Keratinocyte (primary cell): Measurements from ENCODE around the gene BMP7. TPM values are rescaled to one million over a fixed set of nuclear protein-coding genes. Genes with fewer than 3 reads are reported as not detected.

Experiments used
- DNase-seq: peaks from one replicate; pipeline ENCODE4 v3.0.0-alpha.2; 2011; ENCODE audit warnings: low read depth, missing footprints, low spot score
- FAIRE-seq: peaks from 2 replicates; lab custom pipeline; 2011; peaks lifted over from hg19 to GRCh38; lab: Jason Lieb, UNC
- H2AFZ ChIP-seq: 2 replicates; pipeline ENCODE4 v1.6.0; 2012; ENCODE audit warnings: low read length, control low read depth, inconsistent platforms; ENCODE audit not compliant: control insufficient read depth
- H3K27ac ChIP-seq: 2 replicates; pipeline ENCODE4 v1.5.1; 2011; ENCODE audit warnings: low read length; ENCODE audit not compliant: control insufficient read depth, insufficient read depth
- H3K27me3 ChIP-seq: 3 replicates; pipeline ENCODE4 v1.6.0; 2011; ENCODE audit warnings: low read length; ENCODE audit not compliant: control insufficient read depth, insufficient read depth; ENCODE audit errors: extremely low read depth
- H3K36me3 ChIP-seq, 2 experiments: 2 replicates in 1 of 2; 3 replicates in 1 of 2; pipeline ENCODE4 v1.5.1; 2011; ENCODE audit warnings: low read length in 2 of 2, mild to moderate bottlenecking in 1 of 2; ENCODE audit not compliant: control insufficient read depth in 2 of 2, insufficient read depth in 2 of 2; ENCODE audit errors: extremely low read depth in 1 of 2
- H3K4me1 ChIP-seq: 3 replicates; pipeline ENCODE4 v1.5.1; 2011; ENCODE audit warnings: low read length; ENCODE audit not compliant: control insufficient read depth, insufficient read depth; ENCODE audit errors: extremely low read depth
- H3K4me2 ChIP-seq: 3 replicates; pipeline ENCODE4 v1.6.0; 2011; ENCODE audit warnings: low read depth, low read length; ENCODE audit not compliant: control insufficient read depth, insufficient read depth; ENCODE audit errors: extremely low read depth
- H3K4me3 ChIP-seq, 3 experiments: fragments of 200-600 bp in 1 of 3; sonication (generic) in 1 of 3; 2 replicates in 2 of 3; 3 replicates in 1 of 3; pipeline ENCODE4 v1.5.1; 2011 to 2016; ENCODE audit warnings: low read length in 3 of 3, mild to moderate bottlenecking in 3 of 3, control low read depth in 2 of 3, inconsistent platforms in 1 of 3, low read depth in 1 of 3, mixed read lengths in 1 of 3, mixed run types in 1 of 3, moderate library complexity in 1 of 3; ENCODE audit not compliant: control insufficient read depth in 2 of 3, insufficient read depth in 2 of 3; ENCODE audit errors: extremely low read depth in 1 of 3
- H3K79me2 ChIP-seq: 2 replicates; pipeline ENCODE4 v1.6.0; 2012; ENCODE audit warnings: low read length; ENCODE audit not compliant: control insufficient read depth, insufficient read depth
- H3K9ac ChIP-seq: 3 replicates; pipeline ENCODE4 v1.6.0; 2011; ENCODE audit warnings: low read length; ENCODE audit not compliant: control insufficient read depth, insufficient read depth; ENCODE audit errors: extremely low read depth
- H3K9me1 ChIP-seq: 3 replicates; pipeline ENCODE4 v1.6.0; 2011; ENCODE audit warnings: low read length; ENCODE audit not compliant: control insufficient read depth, insufficient read depth; ENCODE audit errors: extremely low read depth
- H3K9me3 ChIP-seq: 2 replicates; pipeline ENCODE4 v1.5.1; 2012; ENCODE audit warnings: low read depth, low read length; ENCODE audit not compliant: control insufficient read depth
- H4K20me1 ChIP-seq: 3 replicates; pipeline ENCODE4 v1.6.0; 2011; ENCODE audit warnings: low read length; ENCODE audit not compliant: control insufficient read depth, insufficient read depth; ENCODE audit errors: extremely low read depth
- CTCF ChIP-seq, 3 experiments: IDR thresholded peaks in 1 of 3; conservative IDR thresholded peaks in 1 of 3; optimal IDR thresholded peaks in 1 of 3; 2 replicates in 2 of 3; 3 replicates in 1 of 3; pipeline versions ENCODE3 to v1.5.1; 2011; ENCODE audit warnings: low read length in 3 of 3, mild to moderate bottlenecking in 3 of 3, moderate library complexity in 2 of 3, control low read depth in 1 of 3, inconsistent platforms in 1 of 3; ENCODE audit not compliant: insufficient read depth in 2 of 3; ENCODE audit errors: extremely low read depth in 1 of 3
- EZH2 ChIP-seq: IDR thresholded peaks from one replicate; pipeline ENCODE4 v1.6.1; 2012; ENCODE audit warnings: inconsistent platforms, mild to moderate bottlenecking, low read length, moderate library complexity
- dilution Hi-C: fragments of 300-500 bp; cut with MboI; formaldehyde crosslinking; loops from one replicate; pipeline ENCODE4 v1.7.0; 2020; ENCODE audit warnings: low sequenced_read_pairs; ENCODE audit not compliant: extremely low pct_ligation_motif_present
- polyA plus RNA-seq, 5 experiments: library from polyadenylated mRNA; depleted of rRNA in 3 of 5; stranded (reverse) in 3 of 5; stranded (forward) in 1 of 5; unstranded in 1 of 5; fragments of >200 nt; gene quantifications; 1 replicate in 1 of 5; 2 replicates in 3 of 5; 3 replicates in 1 of 5; pipeline versions ENCODE4 v1.2.1 to v1.2.3, GENCODE V29; 2011 to 2012; ENCODE audit warnings: missing spikeins in 2 of 5, low read depth in 1 of 5, low replicate concordance in 1 of 5

BMP7 gene
- polyA plus RNA-seq, 1 donor (not counting 4 experiments of a cell fraction or from before 2014, with no cell fraction given) = 0.29 TPM

- Histone ChIP-seq H3K4me1 (no peaks in the 10 kb centered on the region), H3K9me3 (no peaks in the 10 kb centered on the region), H4K20me1 (no peaks in the 10 kb centered on the region), H3K79me2 (no peaks in the 10 kb centered on the region), H3K4me3 (no peak overlapping the region), H3K9me1 (no peaks in the 10 kb centered on the region), H3K36me3 (no peaks in the 10 kb centered on the region), H3K27ac (no peak overlapping the region), H3K27me3 (peaks cover 47% of the 10 kb centered on the region), H3K4me2 (no peak overlapping the region), H3K9ac (no peak overlapping the region), H2AFZ (no peak overlapping the region)
- no peak for TF ChIP-seq EZH2
- TF ChIP-seq CTCF (optimal IDR thresholded peaks at IDR 0.05 in 1 of 3, IDR thresholded peaks at IDR 0.05 in 1 of 3, conservative IDR thresholded peaks at IDR 0.05 in 1 of 3; ENCODE audit: extremely low read depth in 1 of 3, insufficient read depth in 2 of 3, low read length in 3 of 3) = no peak
- DNase-seq = no peak
- dilution Hi-C loops = no loop called here
- no peak for FAIRE-seq
Observed at GRCh38 chr20:57150559-57150958, 115.9 kb downstream of the BMP7 start.

GRCh38 chr20:57148263-57148662, 118.2 kb downstream of the BMP7 start:
- H3K27me3 ChIP-seq = peaks cover 38% of the 10 kb centered on the region
- no peak for DNase-seq
- no peak for FAIRE-seq

More at GRCh38 chr20:57148263-57148662, 118.2 kb downstream of the BMP7 start:
- H3K36me3 ChIP-seq = no peaks in the 10 kb centered on the region
- H3K4me1 ChIP-seq = no peaks in the 10 kb centered on the region
- no peaks in the 10 kb centered on the region for H3K79me2 ChIP-seq
- H3K9ac ChIP-seq = no peak overlapping the region
- no peaks in the 10 kb centered on the region for H3K9me1 ChIP-seq
- no peaks in the 10 kb centered on the region for H3K9me3 ChIP-seq
- dilution Hi-C loops = no loop called here
- no peak overlapping the region for H3K4me2 ChIP-seq
- H3K4me3 ChIP-seq = no peak overlapping the region
- no peak for TF ChIP-seq EZH2
- TF ChIP-seq CTCF (optimal IDR thresholded peaks at IDR 0.05 in 1 of 3, IDR thresholded peaks at IDR 0.05 in 1 of 3, conservative IDR thresholded peaks at IDR 0.05 in 1 of 3; ENCODE audit: extremely low read depth in 1 of 3, insufficient read depth in 2 of 3, low read length in 3 of 3) = no peak
- H4K20me1 ChIP-seq = no peaks in the 10 kb centered on the region
- no peak overlapping the region for H2AFZ ChIP-seq
- H3K27ac ChIP-seq = no peak overlapping the region
